CD4-positive, alpha-beta T cell treated with Interleukin-17A for 4 hours (primary cell): ENCODE data around the gene SLC7A14.

ENCODE experiments used
- DNase-seq: peaks from one replicate; pipeline ENCODE4 v3.0.0-alpha.2; 2020; ENCODE audit warnings: mixed read lengths

The SLC7A14 gene

DNA sequence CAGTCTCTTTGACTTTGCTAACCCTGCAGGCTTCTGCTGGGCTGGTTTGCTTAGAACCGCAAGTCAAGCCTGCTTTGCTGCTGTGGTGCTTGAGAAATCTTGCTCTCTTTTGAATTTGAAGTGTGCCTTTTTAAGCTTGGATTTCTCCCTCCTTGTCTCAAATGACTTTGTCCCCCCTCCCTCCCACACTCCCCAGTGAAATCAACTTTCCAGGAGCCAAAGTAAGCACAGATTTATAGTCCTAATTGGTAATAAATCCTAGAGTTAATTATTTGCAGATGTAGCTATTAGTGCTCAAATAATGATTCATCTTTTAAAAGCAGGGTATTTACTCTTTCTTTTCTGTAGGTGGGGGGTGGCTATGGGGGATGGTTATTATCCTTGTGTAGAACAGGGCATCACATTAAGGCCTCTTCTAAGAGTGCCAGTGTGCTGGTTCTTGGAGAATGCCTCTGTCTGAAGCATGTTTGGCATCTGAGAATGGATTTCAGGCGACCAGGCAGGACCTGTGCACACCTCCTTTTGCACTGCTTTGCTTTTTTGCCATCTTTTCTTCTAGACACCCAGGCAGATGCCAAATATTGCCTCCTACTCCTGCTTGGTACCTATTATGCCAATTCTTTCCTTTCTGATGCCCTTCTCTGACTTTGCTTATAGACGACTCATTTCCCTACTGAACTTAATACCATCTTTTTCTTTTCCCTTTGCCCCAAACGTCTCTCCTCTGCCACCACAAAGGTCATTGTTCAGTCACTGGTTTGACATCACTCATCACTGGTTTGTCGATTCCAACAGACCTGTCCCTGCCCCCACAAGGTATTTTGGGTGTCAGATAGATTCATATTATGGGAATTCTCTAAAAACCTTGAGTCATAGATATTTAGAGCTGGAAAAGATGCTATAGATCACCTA is 116.5 kb downstream of the SLC7A14 start:
- no peak for DNase-seq

DNA sequence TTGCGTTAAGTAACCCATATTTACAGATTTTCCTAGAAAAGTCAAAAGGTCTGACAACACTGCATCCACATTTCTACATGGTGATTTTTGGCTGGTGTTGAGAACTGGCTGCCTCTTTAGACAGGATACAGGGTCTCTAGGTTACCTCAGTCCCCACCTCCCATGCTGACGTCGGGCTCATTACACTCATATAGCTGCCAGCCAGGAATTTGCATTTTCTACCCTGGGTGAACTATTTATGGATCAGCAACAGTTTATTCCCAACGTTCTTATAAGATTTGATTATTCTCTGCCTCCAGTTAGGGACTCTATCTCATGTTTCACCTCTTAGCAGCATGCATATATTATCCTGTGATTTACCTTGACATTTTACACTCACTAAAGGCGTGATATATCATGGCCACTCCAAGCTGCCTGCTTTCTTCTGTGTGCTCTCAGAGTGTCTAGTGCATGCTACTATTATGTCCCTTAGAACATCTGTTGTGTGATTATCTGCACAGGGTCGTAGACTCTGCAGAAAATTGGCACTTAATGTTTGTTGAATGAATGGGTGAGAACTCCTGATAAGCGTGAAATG is 118.2 kb downstream of the SLC7A14 start:
- no peak for DNase-seq

DNA sequence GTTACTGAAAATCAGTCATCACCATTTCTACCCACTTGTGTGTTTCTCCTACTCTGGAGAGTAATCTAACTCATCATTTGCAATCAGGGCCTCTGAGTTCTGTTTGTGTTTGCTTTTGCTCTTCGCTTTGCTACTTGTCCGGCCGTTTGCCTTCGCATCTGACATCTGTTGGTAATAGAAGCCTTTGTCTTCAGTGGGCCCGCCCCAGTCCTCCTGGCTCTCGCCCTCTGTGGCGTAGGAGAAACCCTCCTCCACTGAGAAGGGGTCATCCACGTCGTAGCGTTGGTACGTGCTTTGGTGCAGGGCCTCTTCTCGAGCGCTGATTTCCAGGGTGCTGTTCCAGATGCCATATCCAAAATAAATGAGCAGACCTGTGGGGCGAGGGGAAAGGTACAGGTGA is 118.9 kb downstream of the SLC7A14 start:
- no peak for DNase-seq

DNA sequence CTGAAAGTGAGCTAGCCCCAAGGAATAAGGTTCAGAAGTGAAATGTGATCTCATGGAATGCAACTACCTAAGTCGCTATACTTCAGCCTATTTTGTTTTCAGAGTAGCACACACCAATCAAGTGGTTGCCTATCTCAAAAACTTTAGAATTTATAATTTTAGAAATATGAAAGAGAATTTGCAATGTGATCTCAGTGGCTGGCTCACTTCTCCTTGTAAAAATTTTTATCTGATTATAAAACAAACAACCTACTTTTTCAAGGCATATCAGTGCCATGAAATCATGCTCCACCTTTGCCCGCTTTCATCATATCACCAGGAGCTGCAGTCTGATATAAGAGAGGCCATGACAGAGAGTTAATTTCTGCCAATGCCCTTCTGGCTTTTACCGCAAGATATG is 119.9 kb downstream of the SLC7A14 start:
- DNase-seq, result no peak

DNA sequence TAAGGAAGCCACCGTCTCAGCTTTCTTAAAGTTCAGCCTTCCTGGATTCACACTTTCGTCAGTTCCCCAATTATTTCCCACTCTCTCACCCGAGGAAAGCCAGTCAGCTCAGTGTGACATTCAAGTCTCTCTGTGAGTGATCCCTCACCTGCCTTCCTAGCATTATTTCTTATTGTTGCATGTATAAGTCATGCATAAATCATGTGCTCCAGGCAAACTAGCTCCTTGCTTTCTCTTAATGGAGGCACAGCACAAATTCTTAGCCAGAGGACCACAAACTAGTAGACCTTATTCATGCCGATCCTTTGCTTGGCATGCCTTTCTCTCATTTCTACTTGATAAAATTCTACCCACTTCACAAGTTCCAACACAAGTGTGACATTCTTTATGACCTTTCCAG is 122.9 kb downstream of the SLC7A14 start:
- no peak for DNase-seq

DNA sequence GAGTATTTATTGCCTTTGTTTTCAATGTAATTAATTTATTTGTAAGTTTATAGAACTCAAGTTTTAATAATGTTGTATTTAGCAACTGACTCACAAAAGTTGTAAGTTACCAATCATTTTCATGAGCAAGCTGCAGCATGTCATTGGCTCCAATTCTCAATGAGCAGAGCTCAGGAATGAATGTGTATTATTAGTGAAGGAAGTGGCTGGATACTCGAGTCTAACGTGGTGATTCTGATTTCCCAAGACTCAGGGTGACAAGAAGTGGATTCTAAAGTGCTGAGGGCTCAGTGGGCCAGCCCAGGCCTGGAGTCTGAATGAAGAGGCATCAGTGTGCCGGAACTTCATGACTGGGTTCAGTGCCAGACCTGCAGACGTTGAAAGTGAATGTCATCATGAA is 127.6 kb downstream of the SLC7A14 start:
- no peak for DNase-seq

DNA sequence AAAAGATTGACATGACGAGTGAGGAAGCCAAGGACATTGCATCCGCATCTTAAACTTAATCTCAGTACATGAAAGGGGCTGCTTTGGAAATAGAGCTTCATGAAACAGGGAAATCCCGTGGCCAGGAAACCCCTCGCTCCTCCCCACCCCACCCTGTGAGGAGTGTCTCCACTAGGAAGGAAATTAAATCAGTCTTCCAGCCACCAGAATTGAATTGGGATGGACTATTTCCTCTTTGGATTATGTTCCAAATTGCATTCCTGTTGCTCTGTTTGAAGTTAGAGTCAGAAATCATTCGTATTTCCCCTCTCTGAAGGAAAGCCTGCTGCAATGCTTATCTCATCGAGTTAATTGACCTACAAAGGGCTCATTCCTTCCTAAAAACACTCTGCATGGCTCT is 131.4 kb downstream of the SLC7A14 start:
- no peak for DNase-seq

DNA sequence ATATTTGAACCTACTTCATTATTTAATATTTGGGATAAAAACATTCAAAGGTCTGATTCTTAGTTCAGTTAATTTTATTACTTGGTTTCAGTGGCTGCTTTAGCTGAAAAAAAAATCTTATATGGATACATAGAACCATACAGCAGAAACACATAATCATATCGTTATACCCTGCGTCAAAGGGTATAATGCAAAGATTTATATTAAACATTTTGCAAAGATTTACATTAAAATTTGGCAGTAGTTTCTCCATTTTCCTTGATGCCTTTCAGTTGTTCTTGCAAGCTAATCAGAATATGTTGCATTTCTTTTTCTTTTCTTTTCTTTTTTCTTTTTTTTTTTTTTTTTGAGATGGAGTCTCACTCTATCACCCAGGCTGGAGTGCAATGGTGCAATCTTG is 135.8 kb downstream of the SLC7A14 start:
- no peak for DNase-seq

DNA sequence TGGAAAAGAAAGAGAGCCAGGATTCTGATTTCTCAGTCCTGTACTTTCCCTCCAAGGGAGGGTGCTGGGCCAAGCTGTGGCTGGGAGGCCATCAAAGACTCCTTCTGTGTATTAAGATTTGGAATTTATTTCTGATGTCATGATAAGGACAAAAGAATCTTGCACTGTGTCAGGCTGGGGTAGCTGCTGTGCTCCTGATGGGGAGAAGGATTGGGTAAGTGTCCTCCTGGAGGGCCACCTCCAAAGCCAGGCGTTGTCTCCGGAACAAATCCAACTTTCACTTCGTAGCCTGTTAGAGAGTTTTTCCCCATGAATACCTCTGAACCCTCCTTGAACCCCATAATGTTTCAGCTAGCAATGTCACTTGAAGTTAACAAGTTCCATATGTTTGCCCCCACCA is 137.3 kb downstream of the SLC7A14 start:
- DNase-seq, result no peak

DNA sequence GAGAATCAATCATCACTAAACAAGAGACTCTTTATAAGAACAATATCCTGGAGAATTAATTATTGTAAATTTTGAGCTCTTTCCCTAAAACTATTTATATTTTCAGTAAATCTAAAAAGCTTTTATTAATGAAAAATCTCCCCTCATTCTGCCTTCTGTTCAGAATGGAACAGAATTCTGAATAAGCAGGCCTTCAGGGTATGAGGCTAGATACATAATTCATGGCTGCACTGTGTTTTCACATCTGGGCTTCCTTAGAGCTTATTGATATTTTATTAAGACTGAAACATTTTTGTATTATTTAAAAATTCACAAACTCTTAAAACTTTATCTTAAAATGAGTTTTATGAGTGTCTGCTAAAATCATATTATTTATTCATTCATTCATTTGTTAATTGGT is 142.4 kb downstream of the SLC7A14 start:
- no peak for DNase-seq

DNA sequence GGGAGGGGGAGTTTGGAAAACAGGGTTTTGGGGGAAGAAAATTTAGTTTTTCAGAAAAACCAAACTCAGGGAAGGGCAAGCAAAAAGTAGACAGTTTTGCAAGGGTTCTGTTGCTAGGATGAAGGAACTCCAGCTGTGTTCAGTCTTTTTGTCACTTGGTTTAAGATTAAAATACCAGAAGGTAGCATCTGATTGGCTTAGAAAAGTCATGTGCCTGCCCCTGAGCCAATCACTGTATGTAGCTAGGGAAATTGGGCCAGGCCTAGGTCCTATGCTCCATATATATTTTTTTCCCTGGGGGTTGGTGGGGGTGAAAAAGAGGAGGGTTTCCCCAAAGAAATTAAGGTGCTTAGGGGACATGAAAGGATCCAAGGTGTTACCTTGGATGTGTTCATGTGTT is 142.9 kb downstream of the SLC7A14 start:
- no peak for DNase-seq

DNA sequence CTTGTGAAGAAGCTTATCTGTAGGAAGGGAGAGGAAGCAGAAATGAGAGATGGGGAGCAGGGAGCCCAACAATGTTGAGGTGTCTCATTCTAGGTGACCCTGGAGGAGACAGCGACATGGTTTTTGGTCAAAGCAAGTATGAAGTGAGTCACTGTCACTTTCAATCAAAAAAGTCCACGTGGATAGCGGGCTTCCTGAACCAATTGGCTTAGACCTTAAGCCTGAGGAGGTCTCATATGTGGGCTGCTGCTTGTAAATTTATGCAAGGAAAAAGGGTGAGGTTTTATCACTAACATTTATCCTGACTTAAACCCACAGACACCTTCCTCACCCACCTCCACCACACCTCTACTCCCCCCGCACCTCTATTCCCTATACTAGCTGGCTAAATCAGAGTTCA is 144.5 kb downstream of the SLC7A14 start:
- DNase-seq, result no peak

DNA sequence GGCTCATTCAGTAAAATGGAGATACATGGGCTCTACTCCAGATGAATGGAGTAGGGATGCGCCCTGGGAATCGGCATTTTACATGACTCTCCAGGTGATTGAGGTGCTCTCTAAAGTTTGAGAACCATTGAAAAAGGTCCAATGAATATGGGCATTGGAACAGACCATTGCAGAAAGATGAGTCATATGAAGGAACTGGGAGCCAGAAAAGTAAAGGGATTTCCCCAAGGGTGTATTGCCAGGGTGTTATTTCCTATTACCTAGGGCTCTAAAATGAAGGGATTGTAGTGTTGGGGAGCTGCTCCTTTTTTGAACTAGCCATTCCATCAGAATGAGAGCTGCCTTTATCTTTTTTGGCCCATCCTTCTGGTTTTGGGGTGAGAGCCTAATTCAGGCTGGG is 145.5 kb downstream of the SLC7A14 start:
- no peak for DNase-seq

DNA sequence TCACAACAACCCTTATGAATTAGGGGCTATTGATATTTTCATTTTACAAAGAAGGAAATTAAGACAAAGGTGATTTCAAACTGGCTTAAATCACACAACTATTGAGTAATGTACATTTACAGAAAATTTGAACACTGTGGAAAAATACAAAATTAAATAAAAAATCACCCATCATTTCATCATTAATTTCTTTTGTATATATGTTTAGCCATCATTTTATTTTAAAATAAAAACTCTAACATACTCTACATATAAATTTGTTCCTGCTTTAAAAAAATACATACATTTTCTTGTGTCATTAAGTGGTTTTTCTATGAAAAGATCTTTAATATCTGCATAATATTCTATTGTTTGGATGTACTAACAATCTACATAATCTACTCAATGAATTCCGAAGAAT is 147.0 kb downstream of the SLC7A14 start:
- DNase-seq, result no peak

DNA sequence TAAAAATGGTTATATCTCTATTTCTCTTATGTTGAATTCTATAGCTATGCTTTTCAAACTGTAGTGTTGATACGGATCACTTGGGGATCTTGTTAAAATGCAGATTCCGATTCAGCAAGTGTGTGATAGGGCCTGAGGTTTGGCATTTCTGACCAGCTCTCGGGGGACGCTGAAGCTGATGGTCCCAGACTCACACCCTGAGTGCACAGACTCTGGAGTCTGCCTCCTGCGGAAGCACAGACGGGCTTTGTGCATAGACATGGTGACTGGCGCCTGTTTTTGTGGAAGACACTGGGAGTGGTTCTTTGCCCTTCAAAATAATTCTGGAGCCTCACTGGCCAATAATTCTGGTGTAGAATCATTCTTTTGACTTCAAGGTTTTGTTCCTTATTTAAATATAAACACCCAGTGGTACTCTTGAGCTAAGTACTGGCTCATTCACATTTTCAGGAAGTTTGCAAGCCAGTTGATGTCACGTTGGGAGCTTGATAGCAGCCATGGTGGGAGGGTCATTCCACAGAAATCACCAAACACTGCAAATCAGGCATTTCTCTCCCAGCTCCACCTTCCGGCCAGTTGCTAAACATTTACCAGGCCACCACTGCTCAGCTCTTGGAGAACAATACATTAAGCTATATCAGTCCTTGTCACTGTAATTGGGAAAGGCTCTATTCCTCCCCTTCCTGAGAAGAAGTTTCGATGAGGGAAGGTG is 148.0 kb downstream of the SLC7A14 start:
- no peak for DNase-seq

DNA sequence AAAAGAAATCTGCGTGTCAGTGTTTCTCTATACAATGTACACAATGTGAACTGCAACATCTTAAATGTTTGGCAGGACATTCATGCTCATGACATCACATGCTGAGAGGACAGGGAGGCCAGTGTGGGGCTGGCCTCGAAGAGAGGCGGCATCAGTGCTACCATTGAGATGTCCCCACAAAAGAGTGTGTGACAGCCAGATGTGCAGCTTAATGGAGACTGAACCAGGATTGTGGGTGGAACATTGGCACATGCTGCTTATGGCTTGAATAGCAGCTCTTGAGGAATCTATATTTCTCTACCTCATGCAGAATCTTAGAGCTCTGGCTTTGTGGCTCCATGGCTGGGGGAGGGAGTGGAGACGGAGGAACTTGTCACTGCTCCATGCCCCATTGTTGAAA is 148.7 kb downstream of the SLC7A14 start:
- DNase-seq, result no peak

DNA sequence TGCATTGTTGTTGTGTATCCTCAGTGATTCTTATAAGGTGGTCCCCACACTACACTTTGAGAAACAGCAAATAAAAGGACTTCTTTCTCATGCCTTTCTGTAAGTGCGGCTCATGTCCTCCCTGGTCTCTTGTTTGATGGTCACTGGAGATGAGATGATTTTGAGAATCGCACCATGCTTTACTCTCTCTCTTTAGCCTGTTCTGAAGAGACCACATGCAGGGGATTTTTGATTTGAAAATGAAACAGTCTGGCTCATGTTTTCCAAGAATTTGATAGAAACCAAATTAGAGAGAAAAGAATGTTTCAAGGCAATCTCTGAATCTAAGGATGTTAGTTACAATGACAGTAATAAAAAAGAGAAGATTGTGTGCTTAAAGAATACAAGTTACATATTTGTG is 149.2 kb downstream of the SLC7A14 start:
- no peak for DNase-seq

DNA sequence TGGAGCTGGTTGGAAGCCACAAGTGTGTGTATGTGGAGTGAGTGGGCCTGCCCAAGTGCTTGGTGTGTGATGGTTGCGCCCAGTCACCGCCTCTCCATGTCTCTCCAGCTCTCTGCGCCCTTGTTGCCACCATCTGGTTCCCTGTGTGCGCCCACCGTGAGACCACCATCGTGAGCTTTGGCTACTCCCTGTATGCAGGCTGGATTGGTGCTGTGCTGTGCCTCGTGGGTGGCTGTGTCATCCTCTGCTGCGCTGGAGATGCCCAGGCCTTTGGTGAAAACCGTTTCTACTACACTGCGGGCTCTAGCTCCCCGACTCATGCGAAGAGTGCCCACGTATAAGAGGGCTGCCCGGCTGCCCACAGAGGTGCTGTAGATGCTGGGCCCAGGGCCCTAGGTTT is 153.5 kb downstream of the SLC7A14 start:
- DNase-seq, result no peak

DNA sequence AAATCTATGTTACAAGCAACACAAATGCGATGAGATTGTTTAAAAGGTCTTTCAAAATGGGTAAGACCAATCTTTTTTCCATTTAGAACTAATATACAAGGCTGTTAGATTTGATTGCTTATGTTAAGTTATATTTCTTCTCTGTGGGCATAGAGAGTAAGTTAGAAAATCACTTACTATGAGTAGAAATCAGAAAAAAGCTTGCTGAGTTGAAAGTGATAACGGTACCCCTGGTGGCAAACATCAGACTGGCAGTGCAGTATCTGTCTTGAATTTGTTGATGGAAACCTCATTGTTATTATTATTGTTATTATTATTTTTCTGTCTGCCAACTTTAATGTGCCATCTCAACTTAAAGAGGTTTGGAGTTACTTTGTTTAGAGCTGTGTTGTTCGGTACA is 154.8 kb downstream of the SLC7A14 start:
- no peak for DNase-seq

DNA sequence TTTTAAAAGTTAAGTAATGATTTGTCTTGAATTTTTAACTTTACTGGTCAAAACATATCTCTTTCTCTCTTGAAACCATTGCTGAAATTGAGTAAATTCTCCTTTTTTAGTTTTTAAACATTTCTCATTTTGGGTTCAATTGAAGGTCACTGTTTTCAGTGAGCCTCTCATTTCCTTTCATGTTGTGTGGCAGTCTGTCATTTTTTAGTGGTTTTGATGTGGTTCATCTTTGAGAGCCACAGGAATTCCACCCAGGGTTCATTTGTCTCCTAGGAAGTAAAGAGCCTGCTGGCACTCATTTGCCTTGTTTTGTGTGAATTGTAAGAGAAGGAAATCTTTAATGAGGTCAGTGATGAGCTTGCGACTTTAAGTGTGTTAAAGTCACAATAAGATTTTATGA is 156.8 kb downstream of the SLC7A14 start:
- no peak for DNase-seq

DNA sequence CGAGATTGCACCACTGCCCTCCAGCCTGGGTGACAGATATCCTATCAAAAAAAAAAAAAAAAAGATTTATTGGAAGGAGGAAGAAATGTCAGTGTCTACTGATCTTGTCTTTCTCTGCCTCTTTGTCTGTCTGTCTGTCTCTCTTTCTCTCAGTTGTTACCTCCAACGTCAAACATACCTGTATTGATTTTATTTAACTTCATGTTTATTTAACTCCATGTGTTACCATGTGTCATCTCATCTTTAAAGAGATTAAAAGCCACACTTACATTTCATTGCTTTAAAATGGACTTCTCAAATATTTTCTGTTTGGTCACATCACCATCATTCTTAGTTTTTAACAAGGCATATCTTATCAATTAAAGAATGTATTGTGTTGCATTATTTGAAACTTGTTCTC is 157.8 kb downstream of the SLC7A14 start:
- DNase-seq, result no peak

DNA sequence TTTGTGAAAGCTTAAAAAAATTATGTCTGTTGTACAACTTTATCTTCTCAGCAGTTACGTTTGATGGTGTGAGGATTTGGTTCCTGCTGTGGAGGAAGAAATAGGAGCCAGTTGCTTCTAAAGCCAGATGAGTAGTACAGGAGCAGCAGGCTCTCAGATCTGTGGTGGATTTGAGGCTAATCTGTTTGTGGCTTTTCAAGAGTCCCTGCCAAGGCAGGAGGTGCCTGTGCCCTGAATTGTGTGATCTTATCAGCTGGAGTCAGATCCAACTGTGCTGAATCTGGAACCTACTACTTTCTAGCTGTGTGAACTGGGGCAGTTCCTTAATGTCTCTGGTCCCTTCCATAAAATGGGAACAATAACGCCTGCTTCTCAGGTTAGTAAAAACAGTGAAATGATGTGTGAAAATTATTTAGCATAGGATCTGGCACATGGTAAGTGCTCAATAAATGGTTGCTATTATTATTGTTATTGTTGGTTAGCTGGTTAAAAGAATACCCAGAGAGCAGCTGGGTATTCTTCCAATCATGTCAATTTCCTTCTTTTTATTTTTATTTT is 159.6 kb downstream of the SLC7A14 start:
- no peak for DNase-seq

DNA sequence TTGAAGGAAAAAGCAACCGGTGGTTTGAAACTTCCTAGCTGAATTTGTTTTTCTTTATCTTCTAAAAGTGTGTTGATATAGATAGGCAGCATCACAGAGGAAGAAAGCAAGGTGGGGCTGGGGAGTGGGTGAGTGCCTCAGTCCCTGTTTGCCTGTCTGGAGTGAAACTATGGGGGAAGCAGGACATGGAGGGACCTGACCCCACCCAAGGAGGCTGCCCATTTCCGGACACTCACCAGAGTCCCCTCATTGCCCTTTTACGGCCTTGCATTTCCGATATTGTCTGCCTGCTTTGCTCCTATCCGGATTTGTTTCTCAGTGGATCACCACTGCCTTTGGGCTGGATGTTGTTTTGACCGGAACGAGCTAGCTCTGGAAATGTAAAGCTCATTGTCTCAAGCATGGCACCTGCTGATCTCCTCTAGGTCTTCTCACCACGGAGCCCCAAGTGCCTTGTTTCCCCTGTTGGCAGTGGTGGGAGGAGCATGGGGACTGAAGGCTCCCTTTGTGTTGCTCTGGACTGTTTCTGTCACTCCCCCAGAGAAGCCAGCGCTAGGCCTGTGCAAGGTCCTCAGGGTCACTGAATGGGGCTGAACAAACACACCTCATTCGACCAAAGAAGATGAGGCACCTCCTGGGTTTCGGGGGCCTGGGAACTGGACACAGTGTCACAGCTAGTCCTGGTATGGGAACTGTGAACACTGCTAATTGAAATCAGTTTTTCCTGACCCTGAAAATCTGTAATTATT is 160.2 kb downstream of the SLC7A14 start:
- DNase-seq, result no peak
